Neural progenitor cell (in vitro differentiated cells): ENCODE results near the gene PDE3A.

Experiments used
- CTCF ChIP-seq: fragments of 200-600 bp; sonication (generic); IDR thresholded peaks from 2 replicates; pipeline ENCODE4 v1.5.1; 2017; ENCODE audit warnings: antibody characterized with exemption, mild to moderate bottlenecking
- EZH2 ChIP-seq: fragments of 200-600 bp; sonication (generic); IDR thresholded peaks from 2 replicates; pipeline ENCODE4 v1.6.1; 2017; ENCODE audit warnings: antibody characterized with exemption, mild to moderate bottlenecking, moderate library complexity
- EZH2phosphoT487 ChIP-seq: fragments of 200-600 bp; sonication (generic); IDR thresholded peaks from 2 replicates; pipeline ENCODE4 v1.6.1; 2017; ENCODE audit warnings: antibody characterized with exemption

- TF ChIP-seq CTCF (peak; percentile 61), EZH2 (no peak), EZH2phosphoT487 (no peak)
Measured at GRCh38 chr12:20624718-20625117, 256.4 kb downstream of the PDE3A start.
